Ishikawa (cell line): ENCODE results near the gene FOSL1.

Source experiments
- CEBPB ChIP-seq: IDR thresholded peaks from 2 replicates; pipeline ENCODE4 v1.6.1; 2012
- CREB1 ChIP-seq: IDR thresholded peaks from 2 replicates; pipeline ENCODE4 v1.6.1; 2012; ENCODE audit warnings: low read depth
- EGR1 ChIP-seq: IDR thresholded peaks from 2 replicates; pipeline ENCODE4 v1.6.1; 2012
- EP300 ChIP-seq: IDR thresholded peaks from 2 replicates; pipeline ENCODE4 v1.6.1; 2012; ENCODE audit warnings: borderline replicate concordance
- FOXM1 ChIP-seq: IDR thresholded peaks from 2 replicates; pipeline ENCODE4 v1.6.1; 2012; ENCODE audit warnings: low read depth, borderline replicate concordance
- NFIC ChIP-seq: IDR thresholded peaks from 2 replicates; pipeline ENCODE4 v1.6.1; 2012
- RAD21 ChIP-seq: IDR thresholded peaks from 2 replicates; pipeline ENCODE4 v1.6.1; 2012; ENCODE audit warnings: low read depth
- REST ChIP-seq: IDR thresholded peaks from 2 replicates; pipeline ENCODE4 v1.6.1; 2012; ENCODE audit warnings: low read depth, mild to moderate bottlenecking
- TAF1 ChIP-seq: IDR thresholded peaks from 2 replicates; pipeline ENCODE4 v1.6.1; 2012; ENCODE audit warnings: low read depth, mild to moderate bottlenecking
- TCF12 ChIP-seq: IDR thresholded peaks from 2 replicates; pipeline ENCODE4 v1.6.1; 2012; ENCODE audit warnings: low read depth
- TEAD4 ChIP-seq: IDR thresholded peaks from 2 replicates; pipeline ENCODE4 v1.6.1; 2012
- USF1 ChIP-seq: IDR thresholded peaks from 2 replicates; pipeline ENCODE4 v1.6.1; 2012
- YY1 ChIP-seq: IDR thresholded peaks from 2 replicates; pipeline ENCODE4 v1.6.1; 2012; ENCODE audit warnings: low read depth
- ZBTB7A ChIP-seq: IDR thresholded peaks from 2 replicates; pipeline ENCODE4 v1.6.1; 2012; ENCODE audit warnings: low read depth
- TF ChIP-seq, protein P1 (sequence below): IDR thresholded peaks from 2 replicates; pipeline ENCODE4 v1.6.1; 2012

FOSL1 gene

DNA sequence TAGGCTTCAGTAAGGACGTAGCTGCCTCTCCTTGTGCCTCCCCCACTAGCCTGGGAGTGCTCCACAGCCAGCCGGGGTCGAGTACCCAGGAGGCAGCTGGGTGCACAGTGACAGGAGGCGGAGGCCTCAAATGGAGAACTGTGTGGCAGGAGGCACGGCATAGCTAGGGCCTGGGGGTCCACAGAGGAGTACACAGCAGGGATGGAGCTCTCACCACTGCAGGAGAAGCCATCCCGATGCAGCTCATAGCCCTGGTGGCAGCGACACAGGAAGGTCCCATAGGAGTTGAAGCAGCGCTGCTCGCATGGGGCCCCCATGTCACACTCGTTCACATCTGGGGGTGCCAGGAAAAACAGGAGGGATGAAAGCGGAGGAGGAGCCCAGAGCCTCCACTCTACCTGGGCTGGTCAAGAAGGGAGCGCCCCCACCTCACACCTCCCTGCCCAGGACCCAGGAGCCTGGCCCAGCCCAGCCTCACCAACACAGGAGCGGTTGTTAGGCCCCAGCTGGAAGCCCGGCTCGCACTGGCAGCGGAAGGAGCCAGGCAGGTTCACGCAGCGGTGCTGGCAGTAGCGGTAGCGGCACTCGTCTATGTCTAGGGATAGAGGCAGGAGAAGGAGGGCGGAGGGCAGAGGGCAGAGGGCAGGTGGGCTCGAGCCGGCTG is 30.4 kb downstream of the FOSL1 start:
- TF ChIP-seq YY1, result no peak
- TF ChIP-seq EP300, result no peak
- TF ChIP-seq ZBTB7A, result no peak
- no peak for TF ChIP-seq FOXM1
- no peak for TF ChIP-seq EGR1
- no peak for TF ChIP-seq TAF1
- no peak for TF ChIP-seq CREB1
- TF ChIP-seq CEBPB, result no peak
- no peak for TF ChIP-seq REST
- TF ChIP-seq NFIC, result no peak
- TF ChIP-seq TEAD4, result no peak
- TF ChIP-seq TCF12, result no peak
- no peak for TF ChIP-seq USF1
- TF ChIP-seq RAD21, result no peak
- TF ChIP-seq, protein P1, sequence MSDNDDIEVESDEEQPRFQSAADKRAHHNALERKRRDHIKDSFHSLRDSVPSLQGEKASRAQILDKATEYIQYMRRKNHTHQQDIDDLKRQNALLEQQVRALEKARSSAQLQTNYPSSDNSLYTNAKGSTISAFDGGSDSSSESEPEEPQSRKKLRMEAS, result no peak

DNA sequence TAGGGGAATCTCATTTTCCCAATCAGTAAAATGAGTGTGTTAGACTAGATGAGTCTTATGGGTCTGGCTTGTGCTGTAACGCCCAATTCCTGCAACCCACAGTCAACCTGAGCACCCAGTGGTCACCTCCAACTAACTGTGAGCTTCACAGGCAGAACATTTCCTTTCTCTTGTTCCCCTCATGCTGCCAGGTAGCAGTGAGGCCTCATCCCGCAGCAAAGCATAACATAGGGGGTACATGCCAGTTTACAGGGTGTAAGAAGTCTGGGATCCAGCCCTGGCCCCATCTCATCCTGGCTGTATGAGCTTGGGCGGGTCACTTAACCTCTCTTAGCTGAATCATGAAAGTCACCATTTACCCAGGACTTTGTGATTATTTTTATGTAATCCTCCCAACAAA is 31.3 kb downstream of the FOSL1 start:
- TF ChIP-seq, protein P1, result no peak
- no peak for TF ChIP-seq NFIC
- TF ChIP-seq ZBTB7A, result no peak
- no peak for TF ChIP-seq TAF1
- no peak for TF ChIP-seq CREB1
- no peak for TF ChIP-seq FOXM1
- no peak for TF ChIP-seq REST
- TF ChIP-seq RAD21, result no peak
- no peak for TF ChIP-seq TEAD4
- no peak for TF ChIP-seq EP300
- no peak for TF ChIP-seq YY1
- no peak for TF ChIP-seq EGR1

DNA sequence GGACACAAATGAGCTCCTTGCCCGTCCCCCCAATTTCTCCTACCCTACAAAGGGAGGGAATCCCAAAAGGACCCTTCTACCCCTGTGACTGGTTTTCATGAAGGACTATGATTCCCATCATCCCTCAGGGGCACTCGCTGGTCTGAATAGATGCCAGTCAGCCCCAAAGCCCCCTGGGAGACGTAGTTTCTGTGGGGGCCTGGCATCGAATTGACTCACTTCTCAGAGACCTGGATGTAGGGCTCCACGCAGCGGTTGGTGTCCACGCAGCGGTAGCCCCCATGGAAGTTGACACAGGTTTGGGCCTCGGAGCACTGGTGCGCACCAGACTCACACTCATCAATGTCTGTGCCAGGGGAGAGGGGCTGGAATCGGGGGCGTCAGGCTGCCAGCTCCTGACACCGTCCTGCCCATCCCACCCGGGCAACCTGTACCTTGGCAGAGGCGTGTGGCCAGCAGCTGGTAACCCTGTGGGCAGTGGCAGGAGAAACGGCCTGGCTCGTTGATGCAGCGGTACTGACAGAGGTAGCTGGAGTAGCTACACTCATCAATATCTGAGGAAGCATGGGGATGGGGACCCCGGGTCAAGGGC is 32.0 kb downstream of the FOSL1 start:
- TF ChIP-seq TAF1, result no peak
- TF ChIP-seq TEAD4, result no peak
- no peak for TF ChIP-seq EGR1
- TF ChIP-seq ZBTB7A, result no peak
- TF ChIP-seq, protein P1, result no peak
- TF ChIP-seq TCF12, result no peak
- TF ChIP-seq EP300, result no peak
- TF ChIP-seq USF1, result no peak
- no peak for TF ChIP-seq NFIC
- TF ChIP-seq RAD21, result no peak

DNA sequence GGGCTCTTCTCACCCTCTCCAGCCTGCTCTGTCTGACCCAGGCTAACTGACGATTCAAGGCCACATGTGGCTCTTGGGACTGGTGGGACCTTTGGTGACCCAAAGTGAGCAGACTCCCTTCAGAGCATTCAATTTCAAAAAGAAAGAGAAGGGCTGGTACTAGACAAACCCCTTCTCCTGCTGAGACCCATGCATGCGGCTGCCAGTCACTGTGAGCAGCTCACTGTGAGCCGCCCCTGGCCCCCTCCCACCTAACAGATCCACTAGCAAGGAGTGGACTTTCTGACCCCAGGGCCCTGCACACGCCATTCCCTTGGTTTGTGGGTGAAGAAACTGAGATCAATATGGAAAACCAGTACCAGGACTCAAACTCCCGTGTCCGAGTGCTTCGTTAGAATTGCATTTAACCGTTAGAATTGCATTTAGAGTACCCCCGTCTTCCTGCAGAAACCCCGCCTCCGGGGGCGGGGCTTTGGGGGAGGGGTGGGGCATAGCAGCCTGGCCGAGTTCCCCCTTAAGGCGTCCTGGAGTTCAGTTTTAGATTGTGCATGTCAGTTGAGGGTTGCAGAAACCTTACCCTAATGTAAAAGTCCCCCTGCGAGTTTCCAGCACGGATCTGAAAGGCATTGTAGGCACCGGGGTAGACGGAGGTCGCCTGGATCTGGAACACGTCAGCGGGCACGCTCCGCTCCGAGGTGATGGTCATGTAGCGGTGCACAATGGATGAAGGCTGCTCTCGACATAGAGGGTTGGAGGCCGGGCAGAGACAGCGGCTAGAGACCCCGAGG is 32.7 kb downstream of the FOSL1 start:
- TF ChIP-seq NFIC (no peak), TCF12 (no peak), RAD21 (no peak), CEBPB (no peak), YY1 (no peak), CREB1 (no peak), FOXM1 (no peak), TAF1 (no peak), EP300 (no peak), ZBTB7A (no peak), EGR1 (no peak), REST (no peak), TEAD4 (no peak), USF1 (no peak)
- TF ChIP-seq, protein P1, result no peak
